ENCODE data around the gene XPC.

Gene XPC

GRCh38 chr3:14146381-14147065 lies 31.9 kb downstream of the XPC start:
- no peak for DNase-seq

GRCh38 chr3:14145670-14146380 lies 32.6 kb downstream of the XPC start:
- DNase-seq = no peak

GRCh38 chr3:14145236-14145635 lies 33.2 kb downstream of the XPC start:
- no peak for DNase-seq

GRCh38 chr3:14144423-14145075 lies 33.9 kb downstream of the XPC start:
- DNase-seq = peak; percentile 56

DNA sequence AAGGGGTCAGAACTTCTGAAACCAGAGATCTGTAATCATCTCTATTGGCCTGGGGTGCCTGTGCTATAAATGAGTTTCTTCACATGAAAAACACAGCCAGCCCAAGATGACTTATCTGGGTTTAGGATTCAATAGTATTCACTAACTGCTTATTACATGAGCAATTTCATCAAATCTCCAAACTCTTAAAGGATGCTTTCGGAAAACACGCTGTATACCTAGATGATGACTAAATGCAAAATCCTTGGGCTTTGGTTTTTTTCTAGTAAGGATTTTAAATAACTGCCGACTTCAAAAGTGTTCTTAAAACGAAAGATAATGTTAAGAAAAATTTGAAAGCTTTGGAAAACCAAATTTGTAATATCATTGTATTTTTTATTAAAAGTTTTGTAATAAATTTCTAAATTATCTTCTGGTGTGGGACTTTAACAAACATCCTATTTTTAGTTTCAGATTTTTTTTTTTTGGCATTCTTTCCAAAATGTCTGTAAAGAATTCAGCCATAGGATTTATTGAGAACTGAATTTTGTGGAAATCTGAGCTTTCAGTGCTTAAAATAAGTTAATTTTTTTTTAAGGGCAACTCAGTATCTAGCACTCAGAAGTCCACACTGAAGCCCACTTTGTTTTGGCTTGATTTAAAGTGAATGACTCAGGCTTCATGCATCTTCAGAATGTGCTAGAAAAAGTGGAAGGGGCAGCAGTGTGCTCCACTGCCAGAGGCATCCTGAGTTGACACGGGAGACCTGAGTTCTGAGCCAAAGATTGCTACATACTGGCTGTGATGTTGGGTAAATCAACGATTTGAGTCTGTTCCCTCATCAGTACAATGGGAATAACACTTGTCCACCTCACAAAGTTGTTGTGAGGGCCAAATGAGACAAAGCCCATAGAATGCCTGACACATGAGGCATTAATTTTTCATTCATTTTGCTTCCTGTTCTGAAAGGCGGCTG lies 34.9 kb downstream of the XPC start:
- DNase-seq = no peak

DNA sequence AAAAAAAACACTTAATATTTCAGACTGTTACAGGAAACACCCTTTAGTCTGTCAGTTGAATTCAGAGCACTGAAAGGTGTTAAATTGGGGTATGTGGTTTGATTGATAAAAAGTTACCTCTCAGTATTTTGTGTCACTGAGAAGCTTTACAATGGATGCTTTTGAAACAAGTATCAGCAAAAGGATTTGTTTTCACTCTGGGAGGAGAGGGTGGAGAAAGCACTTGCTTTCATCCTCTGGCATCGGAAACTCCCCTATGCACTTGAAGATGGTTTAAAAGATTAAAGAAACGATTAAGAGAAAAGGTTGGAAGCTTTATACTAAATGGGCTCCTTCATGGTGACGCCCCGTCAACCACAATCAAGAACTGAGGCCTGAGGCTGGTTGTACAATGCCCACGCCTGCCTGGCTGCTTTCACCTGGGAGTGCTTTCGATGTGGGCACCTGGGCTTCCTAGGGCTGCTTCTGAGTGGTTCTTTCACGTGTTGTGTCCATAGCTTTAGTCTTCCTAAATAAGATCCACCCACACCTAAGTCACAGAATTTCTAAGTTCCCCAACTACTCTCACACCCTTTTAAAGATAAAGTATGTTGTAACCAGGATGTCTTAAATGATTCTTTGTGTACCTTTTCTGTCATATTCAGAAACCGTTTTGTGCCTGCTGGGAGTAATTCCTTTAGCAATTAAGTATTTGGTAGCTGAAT lies 35.7 kb downstream of the XPC start:
- no peak for DNase-seq

DNA sequence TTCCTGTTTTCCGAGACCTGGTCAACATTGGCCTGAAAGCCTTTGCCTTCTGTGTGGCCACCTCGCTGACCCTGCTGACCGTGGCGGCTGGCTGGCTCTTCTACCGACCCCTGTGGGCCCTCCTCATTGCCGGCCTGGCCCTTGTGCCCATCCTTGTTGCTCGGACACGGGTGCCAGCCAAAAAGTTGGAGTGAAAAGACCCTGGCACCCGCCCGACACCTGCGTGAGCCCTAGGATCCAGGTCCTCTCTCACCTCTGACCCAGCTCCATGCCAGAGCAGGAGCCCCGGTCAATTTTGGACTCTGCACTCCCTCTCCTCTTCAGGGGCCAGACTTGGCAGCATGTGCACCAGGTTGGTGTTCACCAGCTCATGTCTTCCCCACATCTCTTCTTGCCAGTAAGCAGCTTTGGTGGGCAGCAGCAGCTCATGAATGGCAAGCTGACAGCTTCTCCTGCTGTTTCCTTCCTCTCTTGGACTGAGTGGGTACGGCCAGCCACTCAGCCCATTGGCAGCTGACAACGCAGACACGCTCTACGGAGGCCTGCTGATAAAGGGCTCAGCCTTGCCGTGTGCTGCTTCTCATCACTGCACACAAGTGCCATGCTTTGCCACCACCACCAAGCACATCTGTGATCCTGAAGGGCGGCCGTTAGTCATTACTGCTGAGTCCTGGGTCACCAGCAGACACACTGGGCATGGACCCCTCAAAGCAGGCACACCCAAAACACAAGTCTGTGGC lies 36.6 kb downstream of the XPC start:
- DNase-seq = no peak

- DNase-seq = no peak
Observed at GRCh38 chr3:14141144-14141543, 37.3 kb downstream of the XPC start.

GRCh38 chr3:14140668-14141067 lies 37.7 kb downstream of the XPC start:
- no peak for DNase-seq

DNA sequence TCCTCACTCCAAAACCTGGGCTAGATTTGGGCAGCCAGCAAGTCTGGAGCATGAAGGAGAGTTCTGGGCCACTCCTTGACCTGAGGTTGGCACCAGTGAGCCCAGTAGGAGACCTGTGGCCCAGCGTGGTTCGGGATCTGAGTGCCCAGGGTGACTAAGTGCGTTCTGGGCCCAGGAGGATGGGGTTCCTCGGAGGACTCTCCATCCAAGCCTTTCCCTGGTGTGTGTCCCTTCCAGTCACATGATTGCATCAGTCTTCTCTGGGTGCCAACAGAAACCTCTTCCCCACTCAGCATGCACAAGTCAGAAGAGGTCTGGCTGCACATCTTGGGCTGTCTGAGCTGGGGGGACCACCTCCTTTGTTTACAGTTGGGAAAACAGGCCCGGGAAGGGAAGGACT lies 38.6 kb downstream of the XPC start:
- DNase-seq = no peak

DNA sequence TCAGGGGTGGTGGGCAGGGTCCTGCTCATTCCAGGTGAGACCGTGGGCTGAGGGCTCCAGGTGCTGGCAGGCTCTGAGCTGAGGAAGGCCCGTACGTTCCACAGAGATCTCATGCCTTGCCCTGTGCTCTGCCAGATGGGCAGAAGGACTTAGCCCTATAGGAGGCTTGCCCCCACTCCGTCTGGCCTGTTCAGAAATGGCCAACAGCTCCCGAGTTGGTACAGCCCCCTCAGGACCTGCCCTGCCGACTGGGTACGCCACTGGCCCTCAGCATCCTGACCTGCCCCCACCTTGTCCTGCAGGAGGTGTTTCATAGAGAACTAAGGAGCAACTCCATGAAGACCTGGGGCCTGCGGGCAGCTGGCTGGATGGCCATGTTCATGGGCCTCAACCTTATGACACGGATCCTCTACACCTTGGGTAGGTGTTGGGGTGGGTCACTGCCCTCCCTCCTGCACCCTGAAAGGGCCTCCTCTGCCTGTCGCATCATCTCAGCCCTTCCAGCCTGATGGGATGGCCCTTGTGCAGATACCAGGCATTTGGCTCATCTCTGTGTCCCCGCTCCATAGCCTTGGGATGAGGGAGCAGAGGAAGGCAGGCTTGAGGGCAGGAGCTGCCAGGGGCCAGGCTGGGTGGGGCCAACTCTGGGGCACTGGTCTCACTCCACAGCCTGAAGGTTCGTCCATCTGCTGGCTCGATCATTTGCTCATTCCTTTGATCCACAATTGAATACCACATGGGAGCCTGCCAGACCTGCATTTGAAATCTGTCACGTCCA lies 39.3 kb downstream of the XPC start:
- DNase-seq = no peak

DNA sequence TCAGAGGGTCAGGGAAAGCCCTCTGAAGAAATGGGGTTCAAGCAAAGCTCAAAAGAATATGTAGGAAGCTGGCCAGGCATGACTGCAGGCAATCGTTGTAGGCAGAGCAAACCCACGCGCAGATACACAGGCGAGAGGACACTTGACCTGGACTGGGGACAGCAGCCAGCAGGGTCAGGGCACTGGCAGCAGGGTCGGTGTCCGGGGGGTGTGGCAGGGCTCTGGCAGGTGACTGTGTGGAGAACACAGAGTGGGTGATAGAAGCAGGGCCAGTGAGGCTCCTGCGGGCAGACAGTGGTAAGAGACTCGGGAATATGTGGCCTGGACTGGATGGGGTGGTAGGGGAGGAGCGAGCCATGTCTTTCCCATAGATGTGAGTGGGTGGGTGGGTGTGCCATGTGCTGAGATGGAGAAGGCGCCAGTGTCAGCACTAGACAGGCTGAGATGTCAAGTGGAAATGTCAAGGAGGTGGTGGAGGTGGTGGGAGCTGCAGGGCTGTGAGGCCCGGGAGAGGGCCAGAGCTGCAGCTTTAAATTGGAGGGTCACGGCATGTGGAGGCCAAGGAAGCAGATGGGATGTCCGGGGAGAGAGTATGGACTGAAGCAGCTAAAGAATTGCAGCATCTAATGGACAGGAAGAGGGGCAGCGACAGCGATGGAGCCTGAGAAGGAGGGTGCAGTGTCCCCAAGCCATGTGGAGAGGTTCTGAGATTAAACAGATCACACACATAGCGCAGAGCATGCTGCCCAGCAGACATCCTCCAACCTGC lies 40.1 kb downstream of the XPC start:
- no peak for DNase-seq

- DNase-seq = no peak
Observed at GRCh38 chr3:14137445-14137844, 41.0 kb downstream of the XPC start.

DNA sequence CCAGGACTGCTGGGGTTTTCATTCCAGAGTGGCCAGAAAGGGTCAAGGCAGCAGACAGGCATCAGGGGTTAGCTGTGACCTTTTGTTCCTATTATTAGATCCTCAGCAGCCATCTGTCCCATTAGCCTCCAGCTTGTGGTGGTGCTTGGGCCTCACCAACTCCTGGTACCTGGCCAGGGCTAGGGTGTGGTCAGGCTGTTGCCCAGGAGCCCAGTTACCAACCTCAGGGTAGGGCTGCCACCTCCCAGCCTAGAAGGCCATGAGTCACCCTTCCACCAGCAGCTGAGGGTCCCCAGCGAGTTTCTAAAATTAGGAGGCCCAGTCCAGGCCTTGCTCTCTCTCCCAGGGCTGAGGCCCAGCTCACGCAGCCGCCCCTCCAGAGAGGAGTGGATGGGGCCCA lies 41.4 kb downstream of the XPC start:
- no peak for DNase-seq

DNA sequence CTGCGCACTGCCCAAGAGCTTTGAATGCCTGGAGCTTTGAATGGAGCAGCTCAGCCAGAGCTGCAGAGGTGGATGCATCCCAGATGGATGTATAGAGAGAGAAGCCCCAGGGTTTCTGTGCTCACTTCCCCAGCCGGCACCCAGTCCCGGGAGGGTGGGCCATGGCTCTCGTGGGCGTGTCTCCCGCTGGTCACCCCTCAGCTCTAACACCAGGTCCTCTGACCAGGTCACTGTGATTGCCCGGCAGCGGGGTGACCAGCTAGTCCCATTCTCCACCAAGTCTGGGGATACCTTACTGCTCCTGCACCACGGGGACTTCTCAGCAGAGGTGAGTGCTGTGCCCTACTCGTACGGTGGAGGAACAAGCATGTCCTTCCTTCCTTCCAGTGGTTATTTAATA lies 42.8 kb downstream of the XPC start:
- DNase-seq = no peak

- no peak for DNase-seq
Observed at GRCh38 chr3:14134291-14134690, 44.1 kb downstream of the XPC start.

DNA sequence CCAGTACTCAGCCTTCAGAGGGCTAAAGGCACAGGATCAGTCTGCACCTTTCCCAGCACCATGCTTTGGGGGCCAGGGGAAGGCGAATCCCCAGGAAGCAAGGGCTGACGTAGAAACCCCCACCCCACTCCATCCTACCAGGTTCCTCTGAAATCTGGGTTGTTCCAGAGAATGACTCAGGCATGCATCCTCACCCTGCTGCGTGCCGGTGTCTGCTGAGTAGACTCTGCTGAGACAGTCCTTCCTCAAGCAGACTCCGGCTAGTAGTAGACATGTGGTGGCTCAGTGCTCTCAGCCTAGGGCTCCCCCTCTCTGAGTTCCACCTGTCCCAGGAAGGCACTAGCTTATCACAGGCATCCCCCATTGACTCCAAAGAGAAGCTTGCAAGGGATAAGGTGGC lies 44.5 kb downstream of the XPC start:
- DNase-seq = no peak

- DNase-seq = no peak
Observed at GRCh38 chr3:14133188-14133800, 45.1 kb downstream of the XPC start.

GRCh38 chr3:14132689-14133088 lies 45.7 kb downstream of the XPC start:
- DNase-seq = no peak

GRCh38 chr3:14132120-14132519 lies 46.3 kb downstream of the XPC start:
- no peak for DNase-seq

All from NCI-H1105 (cell line).